ENCODE measurements around the gene AKAP11.
"Not testable (repeated sequence)": the region's sequence is repeated elsewhere in the genome, so short reads cannot be mapped to it uniquely, and the experiment has no call there.

Gene AKAP11, protein sequence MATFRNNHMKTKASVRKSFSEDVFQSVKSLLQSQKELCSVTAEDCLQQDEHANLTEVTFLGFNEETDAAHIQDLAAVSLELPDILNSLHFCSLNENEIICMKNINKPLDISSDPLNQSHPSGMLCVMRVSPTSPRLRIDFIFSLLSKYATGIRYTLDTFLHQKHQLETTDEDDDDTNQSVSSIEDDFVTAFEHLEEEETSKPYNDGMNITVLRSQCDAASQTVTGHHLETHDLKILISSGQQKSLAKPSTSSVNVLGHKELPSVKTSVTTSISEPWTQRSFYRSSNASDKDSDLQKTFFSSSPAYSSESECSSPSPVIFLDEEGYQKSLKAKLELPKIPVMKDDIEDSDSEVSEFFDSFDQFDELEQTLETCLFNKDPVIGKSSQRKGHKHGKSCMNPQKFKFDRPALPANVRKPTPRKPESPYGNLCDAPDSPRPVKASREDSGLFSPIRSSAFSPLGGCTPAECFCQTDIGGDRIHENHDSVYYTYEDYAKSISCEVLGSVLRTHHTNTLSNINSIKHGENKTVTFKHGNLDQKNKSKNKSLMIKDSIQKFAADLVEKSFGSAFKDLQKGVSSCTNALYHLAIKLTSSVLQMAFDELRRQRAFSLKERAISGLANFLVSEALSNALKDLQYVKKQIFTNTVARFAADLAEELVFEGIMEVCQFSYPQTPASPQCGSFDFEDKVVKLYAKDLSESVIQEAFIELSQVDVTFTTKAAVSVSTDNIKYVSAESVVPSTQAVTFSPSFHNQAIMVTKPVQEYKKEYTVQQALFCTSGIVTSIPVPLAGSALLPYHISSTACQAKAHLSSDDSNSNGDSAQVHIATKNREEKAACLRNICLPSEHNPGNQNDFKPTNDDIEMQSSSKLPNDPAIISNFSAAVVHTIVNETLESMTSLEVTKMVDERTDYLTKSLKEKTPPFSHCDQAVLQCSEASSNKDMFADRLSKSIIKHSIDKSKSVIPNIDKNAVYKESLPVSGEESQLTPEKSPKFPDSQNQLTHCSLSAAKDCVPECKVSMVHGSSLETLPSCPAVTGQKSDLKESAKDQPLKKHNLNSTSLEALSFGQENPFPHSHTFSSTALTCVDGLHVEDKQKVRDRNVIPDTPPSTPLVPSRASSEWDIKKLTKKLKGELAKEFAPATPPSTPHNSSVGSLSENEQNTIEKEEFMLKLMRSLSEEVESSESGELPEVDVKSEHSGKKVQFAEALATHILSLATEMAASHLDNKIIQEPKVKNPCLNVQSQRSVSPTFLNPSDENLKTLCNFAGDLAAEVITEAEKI (N-terminal part only)

DNA sequence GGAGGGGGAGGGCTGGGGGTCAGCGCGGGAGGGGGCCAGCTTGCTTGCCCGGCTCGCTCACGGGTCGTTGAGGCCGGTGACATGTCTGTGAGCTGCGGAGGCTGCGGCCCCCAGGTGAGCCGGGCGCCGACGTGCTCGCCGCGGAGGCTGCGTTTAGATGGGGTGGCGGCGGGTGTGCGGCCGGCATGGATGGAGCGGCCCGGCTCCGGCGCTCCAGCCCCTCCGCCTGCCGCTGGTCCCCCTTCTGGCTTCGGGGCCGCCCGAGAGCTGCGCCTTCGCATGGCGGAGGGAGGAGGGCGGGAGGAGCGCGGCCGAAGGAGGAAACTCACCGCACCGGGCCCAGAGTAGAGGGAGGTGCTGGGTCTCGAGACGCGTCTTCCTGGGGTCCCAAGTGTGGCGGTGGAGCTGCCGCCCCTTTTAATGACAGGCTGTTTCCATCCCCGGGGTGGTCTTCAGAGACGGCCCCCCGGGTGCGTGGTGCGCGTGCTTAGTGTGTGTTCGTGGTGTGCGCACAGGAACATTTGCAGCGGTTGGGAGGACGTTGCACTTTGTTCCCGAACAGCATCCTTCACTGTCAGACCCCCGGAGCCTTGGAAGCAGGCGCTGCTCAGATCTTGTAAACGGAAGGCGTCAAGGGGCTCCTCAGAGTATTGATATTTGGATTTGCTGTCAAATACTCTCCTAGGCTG lies at the start of gene AKAP11:
TSS of gene AKAP11 (plus strand) at position 38 of the 689 bp plus-strand sequence. CDS start 14,197 bp downstream, outside the sequence.
- TF ChIP-seq, protein P1, sequence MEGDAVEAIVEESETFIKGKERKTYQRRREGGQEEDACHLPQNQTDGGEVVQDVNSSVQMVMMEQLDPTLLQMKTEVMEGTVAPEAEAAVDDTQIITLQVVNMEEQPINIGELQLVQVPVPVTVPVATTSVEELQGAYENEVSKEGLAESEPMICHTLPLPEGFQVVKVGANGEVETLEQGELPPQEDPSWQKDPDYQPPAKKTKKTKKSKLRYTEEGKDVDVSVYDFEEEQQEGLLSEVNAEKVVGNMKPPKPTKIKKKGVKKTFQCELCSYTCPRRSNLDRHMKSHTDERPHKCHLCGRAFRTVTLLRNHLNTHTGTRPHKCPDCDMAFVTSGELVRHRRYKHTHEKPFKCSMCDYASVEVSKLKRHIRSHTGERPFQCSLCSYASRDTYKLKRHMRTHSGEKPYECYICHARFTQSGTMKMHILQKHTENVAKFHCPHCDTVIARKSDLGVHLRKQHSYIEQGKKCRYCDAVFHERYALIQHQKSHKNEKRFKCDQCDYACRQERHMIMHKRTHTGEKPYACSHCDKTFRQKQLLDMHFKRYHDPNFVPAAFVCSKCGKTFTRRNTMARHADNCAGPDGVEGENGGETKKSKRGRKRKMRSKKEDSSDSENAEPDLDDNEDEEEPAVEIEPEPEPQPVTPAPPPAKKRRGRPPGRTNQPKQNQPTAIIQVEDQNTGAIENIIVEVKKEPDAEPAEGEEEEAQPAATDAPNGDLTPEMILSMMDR (conservative IDR thresholded peaks at IDR 0.05; ENCODE audit: low read length): no peak
- DNase-seq (ENCODE audit: low read depth): peak; percentile 35
- peak within 1 kb of the TSS; percentile 84 for H3K4me3 ChIP-seq (ENCODE audit: low read length)

DNA sequence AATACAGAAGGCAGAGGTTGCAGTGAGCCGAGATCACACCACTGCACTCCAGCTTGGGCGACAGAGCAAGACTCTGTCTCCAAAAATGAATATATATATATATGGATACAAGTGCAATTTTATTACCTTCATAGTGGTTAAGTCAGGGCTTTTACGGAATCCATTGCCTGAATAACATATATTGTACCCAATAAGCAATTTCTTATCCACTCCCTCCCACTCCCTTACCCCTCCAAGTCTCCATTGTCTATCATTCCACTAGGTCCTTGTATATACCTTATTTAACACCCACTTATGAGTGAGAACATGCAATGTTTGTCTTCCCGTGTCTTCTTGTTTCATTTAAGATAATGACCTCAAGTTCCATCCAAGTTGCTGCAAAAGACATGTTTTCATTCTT lies 48.3 kb upstream of the AKAP11 start:
- TF ChIP-seq, protein P1 (conservative IDR thresholded peaks at IDR 0.05; ENCODE audit: low read length): no peak
- H3K4me3 ChIP-seq (ENCODE audit: low read length): no peak overlapping the region
- no peak for DNase-seq (ENCODE audit: low read depth)

DNA sequence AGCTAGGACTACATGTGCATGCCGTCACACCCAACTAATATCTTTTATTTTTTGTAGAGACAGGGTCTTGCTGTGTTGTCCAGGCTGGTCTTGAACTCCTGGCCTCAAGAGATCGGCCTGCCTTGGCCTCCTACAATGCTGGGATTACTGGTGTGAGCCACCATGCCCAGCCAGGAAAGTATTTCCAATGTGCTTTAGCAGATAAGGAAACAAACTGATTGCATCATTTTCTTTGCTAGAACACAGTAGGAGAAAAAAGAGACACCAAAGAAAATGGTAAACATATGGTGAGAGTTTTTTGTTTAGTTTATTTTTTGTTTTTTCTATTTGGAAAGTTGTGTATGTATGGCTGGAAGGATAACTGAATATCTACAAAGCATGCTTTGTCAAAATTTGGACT lies 46.9 kb upstream of the AKAP11 start:
- TF ChIP-seq, protein P1 (conservative IDR thresholded peaks at IDR 0.05; ENCODE audit: low read length): no peak
- no peak overlapping the region for H3K4me3 ChIP-seq (ENCODE audit: low read length)
- no peak for DNase-seq (ENCODE audit: low read depth)

DNA sequence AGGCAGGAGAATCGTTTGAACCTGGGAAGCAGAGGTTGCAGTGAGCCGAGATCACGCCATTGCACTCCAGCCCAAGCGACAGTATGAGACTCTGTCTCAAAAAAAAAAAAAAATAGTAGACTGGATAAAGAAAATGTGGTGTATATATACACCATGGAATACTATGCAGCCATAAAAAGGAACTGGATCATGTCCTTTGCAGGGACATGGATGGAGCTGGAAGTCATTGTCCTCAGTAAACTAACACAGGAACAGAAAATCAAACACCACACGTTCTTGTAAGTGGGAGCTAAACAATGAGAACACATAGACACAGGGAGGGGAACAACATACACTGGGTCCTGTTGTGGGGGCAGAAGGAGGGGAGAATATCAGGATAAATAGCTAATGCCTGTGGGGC lies 45.2 kb upstream of the AKAP11 start:
- H3K4me3 ChIP-seq (ENCODE audit: low read length); DNase-seq (ENCODE audit: low read depth): not testable (repeated sequence)

DNA sequence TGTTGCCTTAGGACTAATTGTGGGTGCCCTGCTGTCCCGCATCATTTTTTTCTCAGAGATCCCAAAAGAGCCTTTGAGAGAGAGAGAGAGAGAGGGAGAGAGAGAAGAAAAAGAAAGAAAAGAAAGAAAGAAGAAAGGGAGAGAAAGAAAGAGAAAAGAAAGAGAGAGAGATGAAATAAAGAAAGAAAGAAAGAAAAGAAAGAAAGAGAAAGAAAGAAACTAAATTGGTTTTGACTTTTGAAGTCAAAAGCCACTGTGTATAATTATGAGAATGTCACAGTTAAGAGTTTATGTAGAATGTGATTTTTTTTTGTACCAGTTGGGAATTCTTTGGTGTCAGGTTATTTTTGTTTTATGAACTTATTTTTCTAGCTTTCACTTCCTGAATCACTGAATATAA lies 43.4 kb upstream of the AKAP11 start:
- DNase-seq (ENCODE audit: low read depth): no peak
- TF ChIP-seq, protein P1 (conservative IDR thresholded peaks at IDR 0.05; ENCODE audit: low read length): no peak
- no peak overlapping the region for H3K4me3 ChIP-seq (ENCODE audit: low read length)

DNA sequence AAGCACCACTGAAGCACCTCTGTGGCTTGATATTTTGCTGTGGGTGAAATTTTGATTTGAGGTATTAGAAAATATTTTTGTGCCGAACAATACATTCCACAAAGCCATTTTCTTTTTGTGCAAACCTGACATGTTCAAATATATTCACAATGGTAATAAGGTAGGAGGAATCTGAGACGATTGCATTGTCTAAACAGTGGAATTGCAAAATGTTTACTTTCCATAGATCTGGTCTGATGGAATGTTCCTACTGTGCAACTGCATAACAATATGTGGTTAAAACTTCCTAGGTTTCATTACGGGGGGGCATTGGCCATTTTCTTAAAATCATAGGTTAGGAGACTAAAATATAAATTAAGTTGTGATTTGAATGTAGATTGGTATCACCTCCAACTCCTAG lies 42.7 kb upstream of the AKAP11 start:
- TF ChIP-seq, protein P1 (conservative IDR thresholded peaks at IDR 0.05; ENCODE audit: low read length): no peak
- no peak overlapping the region for H3K4me3 ChIP-seq (ENCODE audit: low read length)
- DNase-seq (ENCODE audit: low read depth): no peak

Measured in AG10803 (cell line).